HG03469 (cell line): ENCODE data around the gene FGF11.
"Not testable (repeated sequence)": the region's sequence is repeated elsewhere in the genome, so short reads cannot be mapped to it uniquely, and the experiment has no call there.

Experiments used
- ATAC-seq: cut with Tn5 transposase; IDR thresholded peaks from one replicate; pipeline ENCODE4 v1.9.1; 2021; ENCODE audit warnings: mild to moderate bottlenecking, moderate library complexity, moderate number of reproducible peaks; ENCODE audit not compliant: unreplicated experiment

Gene FGF11

DNA sequence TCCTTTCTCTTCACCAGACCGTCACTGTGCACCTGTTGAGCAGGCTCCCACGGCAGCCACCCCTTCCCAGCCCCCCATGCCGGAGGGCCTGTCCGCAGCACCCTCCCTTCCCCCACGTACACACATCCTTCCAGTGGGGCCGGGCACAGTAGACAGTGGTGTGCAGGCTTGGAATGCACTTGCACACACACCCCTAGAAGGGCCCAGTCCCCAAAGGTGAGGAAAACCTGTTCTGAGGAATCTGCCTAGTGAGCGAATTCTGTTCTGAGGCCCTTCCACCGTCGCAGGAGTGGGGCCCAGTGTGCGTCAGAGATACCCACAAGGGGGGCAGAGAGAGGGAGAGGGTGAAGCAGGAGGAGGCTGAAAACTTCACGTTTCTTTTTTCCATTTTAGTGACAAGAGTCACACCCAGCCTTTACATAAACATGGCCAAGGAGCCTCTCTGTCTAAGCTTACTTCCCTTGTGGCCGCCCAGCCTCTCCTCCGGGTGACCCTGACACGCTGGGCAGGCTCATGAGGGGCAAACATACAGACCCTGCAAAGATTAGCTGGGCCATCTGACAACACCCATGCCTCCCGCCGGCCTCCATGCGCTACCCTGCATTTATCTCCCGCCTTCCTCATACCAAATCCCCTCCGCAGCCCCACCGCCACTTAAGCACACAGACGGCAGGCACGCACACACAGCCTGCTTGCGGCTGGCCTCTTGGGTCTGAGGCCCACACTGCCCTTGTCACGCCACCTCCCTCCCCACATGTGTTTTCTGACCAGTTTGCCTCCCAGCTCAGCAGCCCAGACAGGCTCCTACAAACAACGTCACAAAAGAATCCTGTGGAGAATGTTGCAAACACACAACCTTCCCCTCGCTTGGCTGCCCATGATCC lies 38.3 kb downstream of the FGF11 start:
- ATAC-seq, result no peak

GRCh38 chr17:7478276-7479212 lies 39.2 kb downstream of the FGF11 start:
- ATAC-seq, result no peak

- ATAC-seq, result no peak
Observed at GRCh38 chr17:7479213-7480088, 40.1 kb downstream of the FGF11 start, which contains the start of gene ZBTB4. Gene ZBTB4, minus strand, starts transcription at chr17:7479631. Its CDS starts 12,830 bp downstream, at chr17:7466801.

- ATAC-seq, result no peak
Observed at GRCh38 chr17:7480089-7480384, 40.7 kb downstream of the FGF11 start.

DNA sequence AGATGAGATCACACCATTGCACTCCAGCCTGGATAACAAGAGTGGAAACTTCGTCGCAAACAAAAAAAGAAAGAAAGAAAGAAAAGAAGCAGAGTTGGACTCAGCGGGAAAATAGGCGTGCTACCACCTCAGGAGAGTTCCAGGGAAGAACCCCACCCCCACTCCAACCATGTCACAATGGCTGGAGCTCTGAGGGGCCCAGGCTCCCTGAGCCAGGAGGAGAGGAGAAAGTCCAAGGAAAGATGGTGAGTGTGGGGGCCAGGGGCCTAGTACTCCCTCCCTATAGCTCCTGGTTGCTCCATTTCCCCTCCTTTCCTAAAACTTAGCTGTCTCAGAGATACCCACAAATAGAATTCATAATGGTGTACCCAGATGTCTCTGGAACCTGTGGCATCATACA lies 42.0 kb downstream of the FGF11 start, which contains the start of gene SLC35G6:
Gene SLC35G6 (plus strand): TSS at position 172 of the 400 bp plus-strand sequence. CDS start 71 bp downstream, at position 243.
- not testable (repeated sequence) for ATAC-seq

DNA sequence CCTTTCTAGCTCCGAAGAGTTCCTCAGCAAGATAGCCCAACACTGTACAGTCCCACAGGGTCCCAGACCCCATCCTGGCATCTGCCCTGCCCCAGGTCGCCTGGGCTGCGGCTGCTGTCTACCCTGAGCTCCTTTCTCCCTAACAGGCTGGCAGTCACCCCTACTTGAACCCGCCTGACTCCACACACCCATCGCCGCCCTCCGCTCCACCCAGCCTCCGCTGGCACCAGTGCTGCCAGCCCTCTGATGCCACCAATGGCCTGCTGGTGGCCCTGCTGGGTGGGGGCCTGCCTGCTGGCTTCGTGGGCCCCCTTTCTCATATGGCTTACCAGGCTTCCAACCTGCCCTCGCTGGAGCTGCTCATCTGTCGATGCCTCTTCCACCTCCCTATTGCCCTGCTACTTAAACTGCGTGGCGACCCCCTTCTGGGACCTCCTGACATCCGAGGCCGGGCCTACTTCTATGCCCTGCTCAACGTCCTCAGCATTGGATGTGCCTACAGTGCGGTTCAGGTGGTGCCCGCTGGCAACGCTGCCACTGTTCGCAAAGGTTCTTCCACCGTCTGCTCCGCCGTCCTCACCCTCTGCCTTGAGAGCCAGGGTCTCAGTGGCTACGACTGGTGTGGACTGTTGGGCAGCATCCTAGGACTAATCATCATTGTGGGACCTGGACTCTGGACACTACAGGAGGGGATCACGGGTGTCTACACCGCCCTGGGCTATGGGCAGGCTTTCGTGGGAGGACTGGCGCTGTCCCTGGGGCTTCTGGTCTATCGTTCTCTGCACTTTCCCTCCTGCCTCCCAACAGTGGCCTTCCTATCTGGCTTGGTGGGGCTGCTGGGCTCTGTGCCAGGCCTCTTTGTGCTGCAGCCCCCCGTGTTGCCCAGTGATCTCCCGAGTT lies 42.8 kb downstream of the FGF11 start:
- ATAC-seq, result not testable (repeated sequence)

DNA sequence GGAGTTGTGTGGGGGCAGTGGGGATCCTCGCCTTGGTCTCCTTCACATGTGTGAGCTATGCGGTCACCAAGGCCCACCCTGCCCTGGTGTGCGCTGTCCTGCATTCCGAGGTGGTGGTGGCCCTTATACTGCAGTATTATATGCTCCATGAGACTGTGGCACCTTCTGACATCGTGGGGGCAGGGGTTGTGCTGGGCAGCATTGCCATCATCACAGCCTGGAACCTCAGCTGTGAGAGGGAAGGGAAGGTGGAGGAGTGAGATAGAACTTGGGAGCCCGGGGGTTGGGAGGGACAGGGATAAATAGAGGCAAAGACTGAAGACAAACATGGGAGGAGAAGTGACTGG lies 43.4 kb downstream of the FGF11 start:
- not testable (repeated sequence) for ATAC-seq

DNA sequence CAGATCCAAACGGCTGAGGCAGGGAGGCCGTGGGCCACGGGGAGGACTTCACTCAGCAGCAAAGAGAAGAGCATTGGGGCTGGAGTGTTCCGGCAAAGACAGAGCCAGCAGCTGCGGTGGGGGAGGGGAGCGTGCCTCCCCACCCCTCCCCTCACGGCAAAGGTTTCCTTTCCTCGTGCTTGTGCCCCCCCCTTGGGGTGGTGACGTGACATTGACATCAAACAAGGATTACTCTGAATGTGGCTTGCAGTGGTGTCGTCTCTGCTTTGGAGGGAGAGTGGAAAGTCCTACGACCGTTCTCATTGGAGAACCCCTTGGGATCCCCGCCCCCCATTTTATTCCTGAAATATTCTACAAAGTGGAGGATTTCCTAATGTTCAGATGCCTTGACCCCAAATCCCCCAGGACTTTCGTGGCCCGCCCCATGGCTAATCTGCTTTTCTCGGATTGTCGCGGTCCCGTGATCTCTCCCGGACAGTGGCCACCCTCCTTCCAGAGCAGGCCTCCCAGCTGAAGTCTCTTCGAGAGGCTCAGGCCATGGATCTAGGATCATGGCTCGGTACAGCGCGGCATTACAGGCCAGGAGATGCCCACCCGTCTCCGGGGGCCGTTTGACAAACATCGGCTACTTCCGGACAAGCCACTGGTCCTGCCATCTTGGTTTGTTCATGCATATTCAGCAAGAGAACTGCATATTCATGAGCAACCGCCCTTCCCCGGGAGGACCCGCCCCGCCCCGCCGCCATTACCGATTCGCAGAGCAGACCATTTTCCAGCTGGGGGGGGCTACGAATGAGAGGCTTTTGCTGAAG lies 44.1 kb downstream of the FGF11 start:
- ATAC-seq, result peak; percentile 2

DNA sequence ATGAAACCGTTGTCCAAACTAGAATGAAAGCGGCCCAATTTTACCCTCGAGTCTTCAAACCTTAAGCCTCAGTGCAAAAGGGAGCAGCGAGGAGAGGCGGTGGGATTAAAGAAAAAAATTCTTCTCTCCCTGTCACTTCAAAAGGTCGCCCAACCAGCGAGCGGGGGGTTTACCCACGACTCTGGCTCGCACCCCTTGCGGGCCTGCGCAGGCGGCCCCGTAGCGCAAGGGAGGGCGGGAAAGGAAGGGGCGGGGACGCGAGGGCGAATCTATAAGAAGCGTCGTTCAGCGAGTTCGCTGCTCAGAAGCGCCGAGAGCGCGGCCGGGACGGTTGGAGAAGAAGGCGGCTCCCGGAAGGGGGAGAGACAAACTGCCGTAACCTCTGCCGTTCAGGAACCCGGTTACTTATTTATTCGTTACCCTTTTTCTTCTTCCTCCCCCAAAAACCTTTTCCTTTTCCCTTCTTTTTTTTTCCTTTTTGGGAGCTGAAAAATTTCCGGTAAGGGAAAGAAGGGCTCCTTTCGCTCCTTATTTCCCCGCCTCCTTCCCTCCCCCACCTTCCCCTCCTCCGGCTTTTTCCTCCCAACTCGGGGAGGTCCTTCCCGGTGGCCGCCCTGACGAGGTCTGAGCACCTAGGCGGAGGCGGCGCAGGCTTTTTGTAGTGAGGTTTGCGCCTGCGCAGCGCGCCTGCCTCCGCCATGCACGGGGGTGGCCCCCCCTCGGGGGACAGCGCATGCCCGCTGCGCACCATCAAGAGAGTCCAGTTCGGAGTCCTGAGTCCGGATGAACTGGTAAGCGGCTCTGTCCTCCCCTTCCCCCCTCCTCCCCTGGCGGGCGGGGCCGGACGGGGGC lies 45.0 kb downstream of the FGF11 start, which contains the start of gene POLR2A:
Gene POLR2A (plus strand): TSS at position 300 of the 852 bp plus-strand sequence.
- ATAC-seq, result peak; percentile 50

DNA sequence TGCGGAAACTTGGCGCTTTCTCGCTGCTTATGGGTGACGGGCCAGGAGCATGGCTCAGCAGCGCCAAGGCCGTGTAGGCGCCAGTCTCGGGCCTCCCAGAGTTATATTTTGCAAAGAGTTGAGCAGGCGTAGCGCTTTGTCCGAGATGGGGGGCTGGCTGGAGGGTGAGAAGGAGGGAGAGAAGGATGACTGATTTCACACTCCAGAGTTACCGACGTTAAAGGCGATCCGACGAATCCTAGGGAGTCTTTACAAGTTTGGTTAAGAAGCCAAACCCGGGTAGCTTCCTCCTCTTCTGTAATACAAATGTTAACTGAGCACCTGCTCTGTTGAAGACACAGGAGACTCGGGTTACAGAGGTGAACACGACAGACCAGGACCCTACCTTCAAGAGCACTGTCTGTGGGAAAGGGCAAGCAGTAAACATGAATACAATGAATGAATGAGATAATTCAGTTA lies 45.6 kb downstream of the FGF11 start:
- no peak for ATAC-seq

- no peak for ATAC-seq
Observed at GRCh38 chr17:7486181-7486580, 46.9 kb downstream of the FGF11 start.

- no peak for ATAC-seq
Observed at GRCh38 chr17:7490144-7490543, 50.8 kb downstream of the FGF11 start.

DNA sequence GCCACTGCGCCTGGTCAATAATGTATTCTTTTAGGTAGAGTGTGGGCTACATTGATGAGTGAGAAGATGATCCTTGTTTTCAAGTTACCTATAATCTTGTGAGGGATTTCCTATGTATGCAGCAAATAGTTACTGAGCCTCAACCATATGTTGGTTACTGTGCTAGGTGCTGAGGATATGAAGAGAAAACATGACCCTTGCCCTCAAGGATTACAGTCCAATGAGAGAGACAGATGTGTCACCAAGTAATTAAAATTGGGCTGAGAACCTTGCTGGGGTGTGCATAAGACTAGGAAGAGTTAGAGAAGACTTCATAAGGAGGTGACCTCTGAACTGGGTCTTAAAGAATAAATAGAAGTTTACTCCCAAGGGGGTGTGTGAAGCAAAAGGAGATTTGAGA lies 52.3 kb downstream of the FGF11 start:
- no peak for ATAC-seq

GRCh38 chr17:7493941-7494340 lies 54.6 kb downstream of the FGF11 start:
- ATAC-seq, result no peak
